IMR-90 (cell line): ENCODE measurements around the gene AFAP1L2. TPM values are rescaled to one million over a fixed set of nuclear protein-coding genes. Genes with fewer than 3 reads are reported as not detected.

Experiments
- ATAC-seq: fragments of 200-7000 bp; cut with Tn5 transposase; 2 replicates; pipeline ENCODE4 v1.9.1; 2020; ENCODE audit warnings: low read depth, mild to moderate bottlenecking, moderate library complexity
- BruUV-seq: library from RNA; stranded (reverse); fragments of 400-500 nt; replicated peaks from 2 replicates; lab custom pipeline; 2021; lab: Mats Ljungman, UMichigan
- CTCF ChIA-PET: fragments of 300-600 bp; formaldehyde crosslinking; extraction: SDS; loops from one replicate; lab custom pipeline; 2021; ENCODE audit warnings: antibody characterized with exemption; lab: Yijun Ruan, JAX
- POLR2A ChIA-PET: fragments of 300-600 bp; sonication (Branson Sonifier 250); formaldehyde crosslinking; loops from one replicate; lab custom pipeline; 2022; ENCODE audit warnings: antibody characterized with exemption; ENCODE audit not compliant: unreplicated experiment; lab: Charles Lee
- DNase-seq: peaks from one replicate; pipeline ENCODE4 v3.0.0; 2013
- H2AFZ ChIP-seq: replicated peaks from 2 replicates; pipeline ENCODE3; 2013; ENCODE audit warnings: low read length, mild to moderate bottlenecking; ENCODE audit not compliant: poor library complexity
- H2AK5ac ChIP-seq: 2 replicates; pipeline ENCODE4 v1.6.1; 2013; ENCODE audit warnings: low read depth, low read length, inconsistent platforms
- H2AK9ac ChIP-seq: replicated peaks from 2 replicates; pipeline ENCODE3; 2013; ENCODE audit warnings: mild to moderate bottlenecking, low read depth, low read length, moderate library complexity; ENCODE audit not compliant: poor library complexity
- H2BK120ac ChIP-seq: 2 replicates; pipeline ENCODE4 v1.6.1; 2013; ENCODE audit warnings: low read depth, low read length, inconsistent platforms
- H2BK15ac ChIP-seq: 3 replicates; pipeline ENCODE4 v1.6.1; 2013; ENCODE audit warnings: low read depth, low read length, inconsistent platforms
- H2BK20ac ChIP-seq: 2 replicates; pipeline ENCODE4 v1.6.1; 2013; ENCODE audit warnings: low read depth, mild to moderate bottlenecking, inconsistent platforms, low read length, moderate library complexity
- H2BK5ac ChIP-seq: 2 replicates; pipeline ENCODE4 v1.6.1; 2013; ENCODE audit warnings: mild to moderate bottlenecking, low read depth, low read length, inconsistent platforms; ENCODE audit not compliant: poor library complexity, severe bottlenecking
- H3K14ac ChIP-seq: replicated peaks from 2 replicates; pipeline ENCODE4 v1.6.1; 2013; ENCODE audit warnings: low read depth, low read length, inconsistent platforms
- H3K18ac ChIP-seq: 2 replicates; pipeline ENCODE4 v1.6.1; 2013; ENCODE audit warnings: low read depth, low read length, control low read depth
- H3K23ac ChIP-seq: 2 replicates; pipeline ENCODE4 v1.6.1; 2013; ENCODE audit warnings: low read depth, low read length, inconsistent platforms
- H3K27ac ChIP-seq: 2 replicates; pipeline ENCODE4 v1.5.1; 2013; ENCODE audit warnings: mild to moderate bottlenecking, control low read depth, low read length; ENCODE audit not compliant: insufficient read depth
- H3K27me3 ChIP-seq: 2 replicates; pipeline ENCODE4 v1.6.1; 2013; ENCODE audit warnings: low read length; ENCODE audit not compliant: control insufficient read depth, insufficient read depth
- H3K36me3 ChIP-seq: 2 replicates; pipeline ENCODE4 v1.6.1; 2013; ENCODE audit warnings: low read length, mixed read lengths; ENCODE audit not compliant: control insufficient read depth, insufficient read depth
- H3K4ac ChIP-seq: 2 replicates; pipeline ENCODE4 v1.6.1; 2013; ENCODE audit warnings: low read depth, low read length, inconsistent platforms
- H3K4me1 ChIP-seq: 2 replicates; pipeline ENCODE4 v1.6.1; 2013; ENCODE audit warnings: low read length, mixed read lengths; ENCODE audit not compliant: control insufficient read depth, insufficient read depth
- H3K4me2 ChIP-seq: 2 replicates; pipeline ENCODE4 v1.6.1; 2013; ENCODE audit warnings: low read depth, mild to moderate bottlenecking, control low read depth, low read length, moderate library complexity
- H3K4me3 ChIP-seq: 2 replicates; pipeline ENCODE4 v1.5.1; 2013; ENCODE audit warnings: low read depth, mild to moderate bottlenecking, control low read depth, low read length, moderate library complexity; ENCODE audit not compliant: insufficient read depth
- H3K56ac ChIP-seq: 2 replicates; pipeline ENCODE4 v1.6.1; 2013; ENCODE audit warnings: low read length, inconsistent platforms; ENCODE audit not compliant: insufficient read depth; ENCODE audit errors: extremely low read depth
- H3K79me1 ChIP-seq, 2 experiments: 2 replicates each; pipeline ENCODE4 v1.6.1; 2013; ENCODE audit warnings: low read length in 2 of 2, inconsistent platforms in 1 of 2, low read depth in 1 of 2
- H3K9ac ChIP-seq: 2 replicates; pipeline ENCODE4 v1.6.1; 2013; ENCODE audit warnings: low read depth, low read length, control low read depth
- H3K9me1 ChIP-seq: 2 replicates; pipeline ENCODE4 v1.6.1; 2013; ENCODE audit warnings: low read length, inconsistent platforms; ENCODE audit not compliant: insufficient read depth
- H3K9me3 ChIP-seq: 2 replicates; pipeline ENCODE4 v1.6.1; 2013; ENCODE audit warnings: low read length; ENCODE audit not compliant: control insufficient read depth, insufficient read depth
- H4K20me1 ChIP-seq: 2 replicates; pipeline ENCODE4 v1.6.1; 2013; ENCODE audit warnings: low read length, inconsistent platforms; ENCODE audit not compliant: insufficient read depth
- H4K5ac ChIP-seq: 2 replicates; pipeline ENCODE4 v1.6.1; 2013; ENCODE audit warnings: mild to moderate bottlenecking, low read depth, low read length, control low read depth
- H4K8ac ChIP-seq, 2 experiments: 2 replicates each; pipeline ENCODE4 v1.6.1; 2013; ENCODE audit warnings: low read depth in 2 of 2, low read length in 2 of 2, control low read depth in 1 of 2, inconsistent platforms in 1 of 2
- H4K91ac ChIP-seq: 2 replicates; pipeline ENCODE4 v1.6.1; 2013; ENCODE audit warnings: low read depth, low read length, inconsistent platforms; ENCODE audit not compliant: insufficient read depth
- BHLHE40 ChIP-seq: fragments of 150-350 bp; IDR thresholded peaks from 2 replicates; pipeline ENCODE4 v1.6.1; 2016; ENCODE audit warnings: mild to moderate bottlenecking, low read depth, low read length
- CHD1 ChIP-seq: IDR thresholded peaks from 2 replicates; pipeline ENCODE4 v1.6.1; 2012; ENCODE audit warnings: low read depth, low read length, improper control_type of control experiment
- ELK1 ChIP-seq: fragments of 150-350 bp; IDR thresholded peaks from 2 replicates; pipeline ENCODE4 v1.6.1; 2016; ENCODE audit warnings: low read depth, mild to moderate bottlenecking, low read length, moderate library complexity, borderline replicate concordance
- MXI1 ChIP-seq: IDR thresholded peaks from 2 replicates; pipeline ENCODE4 v1.6.1; 2012; ENCODE audit warnings: low read depth, mild to moderate bottlenecking, low read length, moderate library complexity, borderline replicate concordance
- SMC3 ChIP-seq: fragments of 150-350 bp; IDR thresholded peaks from 2 replicates; pipeline ENCODE4 v1.6.1; 2016; ENCODE audit warnings: low read depth, mild to moderate bottlenecking, antibody characterized with exemption, low read length, moderate library complexity
- WGBS, 2 experiments: methylation state at CpG; one replicate each; pipeline versions ENCODE4 v1.1.5 to v1.1.7; 2013; ENCODE audit warnings: missing lambda C conversion rate in 2 of 2; ENCODE audit not compliant: insufficient read length in 1 of 2; ENCODE audit errors: extremely low coverage in 2 of 2; 5-methylcytosine and 5-hydroxymethylcytosine counted together
- dilution Hi-C: fragments of 300-500 bp; cut with HindIII; formaldehyde crosslinking; loops from one replicate; pipeline ENCODE4 v1.14.3; 2018; ENCODE audit warnings: low sequenced_read_pairs; ENCODE audit not compliant: unreplicated experiment
- in situ Hi-C: fragments of 300-500 bp; cut with MboI; formaldehyde crosslinking; loops from 3 replicates; pipeline ENCODE4 v1.14.3; 2019; ENCODE audit warnings: low sequenced_read_pairs, inconsistent platforms, mixed read lengths
- intact Hi-C: fragments of 100-400 bp; cut with micrococcal nuclease; formaldehyde crosslinking; loops from 2 replicates; pipeline ENCODE4 v1.10.0; 2022
- polyA plus RNA-seq, 3 experiments: library from polyadenylated mRNA; depleted of rRNA; stranded (reverse); fragments of >200 nt; gene quantifications; 2 replicates each; pipeline ENCODE4 v1.2.3, GENCODE V29; 2012; ENCODE audit warnings: low replicate concordance in 1 of 3
- total RNA-seq: library from RNA; depleted of rRNA; stranded (reverse); fragments of >200 nt; gene quantifications from 2 replicates; pipeline ENCODE4 v1.2.3, GENCODE V29; 2012

The AFAP1L2 gene
- total and polyA plus RNA-seq, 2 of the 4 experiments (the other 2 are of a cell fraction), result under 0.01 to 0.10 TPM

GRCh38 chr10:114293075-114293474 lies 111.2 kb downstream of the AFAP1L2 start:
- no peak overlapping the region for H2BK5ac ChIP-seq
- no peak overlapping the region for H2AK5ac ChIP-seq
- H3K4me2 ChIP-seq, result no peak overlapping the region
- no peak overlapping the region for H2BK15ac ChIP-seq
- H3K79me1 ChIP-seq, result no peaks in the 10 kb centered on the region
- no peak overlapping the region for H4K5ac ChIP-seq
- no peak overlapping the region for H3K18ac ChIP-seq
- no peak overlapping the region for H2BK20ac ChIP-seq
- no peak overlapping the region for H3K27ac ChIP-seq
- peaks cover 4% of the 10 kb centered on the region; the same call in 1 of the 2 replicates for H3K27me3 ChIP-seq
- no peaks in the 10 kb centered on the region for H3K4me1 ChIP-seq
- TF ChIP-seq BHLHE40 (no peak), MXI1 (no peak), CHD1 (no peak), SMC3 (no peak), ELK1 (no peak)
- no peak for DNase-seq
- H2AFZ ChIP-seq, result no peak overlapping the region
- H4K91ac ChIP-seq, result no peak overlapping the region
- no peaks in the 10 kb centered on the region for H3K36me3 ChIP-seq
- no CpG with 5 or more reads among the region's 5 CpGs for WGBS, 2 experiments
- no peak overlapping the region for H4K8ac ChIP-seq
- in situ Hi-C loops, result no loop called here
- H3K4ac ChIP-seq, result no peak overlapping the region
- H4K20me1 ChIP-seq, result no peaks in the 10 kb centered on the region; the same call in 1 of the 2 replicates
- no peak for ATAC-seq
- H3K56ac ChIP-seq, result no peak overlapping the region
- H3K9me1 ChIP-seq, result no peaks in the 10 kb centered on the region
- no peak overlapping the region for H2BK120ac ChIP-seq
- CTCF ChIA-PET, result interaction anchor here (1.1 kb wide), 1 partner anchor 11 kb away, joined by 3 read pairs; no protein-coding TSS in a partner anchor
- BruUV-seq, result no TSS peak
- POLR2A ChIA-PET, result no interaction called here
- dilution Hi-C loops, result no loop called here
- H3K4me3 ChIP-seq, result no peak overlapping the region
- H3K14ac ChIP-seq, result no peak overlapping the region
- no peak overlapping the region for H3K23ac ChIP-seq
- H2AK9ac ChIP-seq, result no peak overlapping the region
- no peak overlapping the region for H3K9ac ChIP-seq
- intact Hi-C loops, result no loop called here
- peaks cover 15% of the 10 kb centered on the region for H3K9me3 ChIP-seq
